Osteoblast (primary cell): ENCODE measurements around the gene PDLIM1. TPM values are rescaled to one million over a fixed set of nuclear protein-coding genes. Genes with fewer than 3 reads are reported as not detected.

Experiments
- DNase-seq: peaks from one replicate; pipeline ENCODE4 v3.0.0; 2011; ENCODE audit warnings: low spot score, mixed read lengths; ENCODE audit not compliant: insufficient read length; ENCODE audit errors: missing footprints
- H2AFZ ChIP-seq: 2 replicates; pipeline ENCODE4 v1.6.0; 2011; ENCODE audit warnings: mild to moderate bottlenecking, low read length
- H3K27ac ChIP-seq: 2 replicates; pipeline ENCODE4 v1.5.1; 2011; ENCODE audit warnings: mild to moderate bottlenecking, low read depth, low read length, moderate library complexity
- H3K27me3 ChIP-seq: 2 replicates; pipeline ENCODE4 v1.6.0; 2012; ENCODE audit warnings: mild to moderate bottlenecking, control low read depth, inconsistent platforms, low read length, moderate library complexity; ENCODE audit not compliant: insufficient read depth
- H3K36me3 ChIP-seq: 2 replicates; pipeline ENCODE4 v1.5.1; 2011; ENCODE audit warnings: mild to moderate bottlenecking, low read length, control low read depth, moderate library complexity; ENCODE audit not compliant: insufficient read depth
- H3K4me1 ChIP-seq: 2 replicates; pipeline ENCODE4 v1.5.1; 2011; ENCODE audit warnings: mild to moderate bottlenecking, low read length, control low read depth, moderate library complexity; ENCODE audit not compliant: insufficient read depth
- H3K4me2 ChIP-seq: 2 replicates; pipeline ENCODE4 v1.6.0; 2011; ENCODE audit warnings: mild to moderate bottlenecking, low read length; ENCODE audit not compliant: insufficient read depth
- H3K4me3 ChIP-seq: fragments of 200-600 bp; sonication (generic); 3 replicates; pipeline ENCODE4 v1.5.1; 2012; ENCODE audit warnings: mild to moderate bottlenecking, low read length, inconsistent platforms; ENCODE audit not compliant: insufficient read depth
- H3K79me2 ChIP-seq: 2 replicates; pipeline ENCODE4 v1.6.0; 2012; ENCODE audit warnings: mild to moderate bottlenecking, low read length, control low read depth, inconsistent platforms; ENCODE audit not compliant: insufficient read depth
- H3K9me3 ChIP-seq: 2 replicates; pipeline ENCODE4 v1.5.1; 2011; ENCODE audit warnings: low read depth, low read length, control low read depth
- H4K20me1 ChIP-seq: 2 replicates; pipeline ENCODE4 v1.6.0; 2012; ENCODE audit warnings: mild to moderate bottlenecking, low read length, control low read depth; ENCODE audit not compliant: insufficient read depth
- CTCF ChIP-seq: IDR thresholded peaks from 2 replicates; pipeline ENCODE4 v1.5.1; 2011; ENCODE audit warnings: mild to moderate bottlenecking, low read depth, low read length, moderate library complexity; ENCODE audit errors: extremely low read depth
- total RNA-seq: library from RNA; depleted of rRNA; stranded (reverse); fragments of >200 nt; gene quantifications from 2 replicates; pipeline ENCODE4 v1.2.3, GENCODE V29; 2012

The PDLIM1 gene
- total RNA-seq, 1 donor: 26.1 TPM

GRCh38 chr10:95300022-95300539 lies 9.3 kb upstream of the PDLIM1 start:
- H3K4me2 ChIP-seq: no peak overlapping the region
- no peak overlapping the region for H2AFZ ChIP-seq
- H4K20me1 ChIP-seq: no peaks in the 10 kb centered on the region
- DNase-seq: no peak
- H3K4me3 ChIP-seq: no peak overlapping the region
- no peak for TF ChIP-seq CTCF
- H3K36me3 ChIP-seq: no peaks in the 10 kb centered on the region
- H3K4me1 ChIP-seq: peaks cover 1% of the 10 kb centered on the region
- H3K79me2 ChIP-seq: no peaks in the 10 kb centered on the region
- H3K9me3 ChIP-seq: no peaks in the 10 kb centered on the region
- no peak overlapping the region for H3K27ac ChIP-seq
- H3K27me3 ChIP-seq: no peaks in the 10 kb centered on the region

- Histone ChIP-seq H3K4me3 (no peak overlapping the region), H3K27ac (no peak overlapping the region), H3K27me3 (no peaks in the 10 kb centered on the region), H3K9me3 (no peaks in the 10 kb centered on the region), H3K79me2 (no peaks in the 10 kb centered on the region), H4K20me1 (no peaks in the 10 kb centered on the region), H3K36me3 (no peaks in the 10 kb centered on the region), H2AFZ (no peak overlapping the region), H3K4me2 (no peak overlapping the region), H3K4me1 (peaks cover 7% of the 10 kb centered on the region)
- no peak for TF ChIP-seq CTCF
- no peak for DNase-seq
These were observed 6.6 kb upstream of the PDLIM1 start for GRCh38 chr10:95297402-95297801.

GRCh38 chr10:95296764-95297163 lies 6.0 kb upstream of the PDLIM1 start:
- H2AFZ ChIP-seq: no peak overlapping the region
- no peak for TF ChIP-seq CTCF
- no peaks in the 10 kb centered on the region for H4K20me1 ChIP-seq
- no peak overlapping the region for H3K4me3 ChIP-seq
- no peak overlapping the region for H3K4me2 ChIP-seq
- no peak for DNase-seq
- peaks cover 7% of the 10 kb centered on the region for H3K4me1 ChIP-seq
- H3K27me3 ChIP-seq: no peaks in the 10 kb centered on the region
- no peaks in the 10 kb centered on the region for H3K9me3 ChIP-seq
- no peaks in the 10 kb centered on the region for H3K36me3 ChIP-seq
- H3K27ac ChIP-seq: no peak overlapping the region
- H3K79me2 ChIP-seq: no peaks in the 10 kb centered on the region

GRCh38 chr10:95295031-95295755 lies 4.4 kb upstream of the PDLIM1 start:
- H3K4me2 ChIP-seq: peak overlapping the region; percentile 92
- H3K79me2 ChIP-seq: peaks cover 2% of the 10 kb centered on the region
- no peaks in the 10 kb centered on the region for H3K9me3 ChIP-seq
- H3K4me1 ChIP-seq: peaks cover 7% of the 10 kb centered on the region
- H3K4me3 ChIP-seq: peak overlapping the region; percentile 72
- no peaks in the 10 kb centered on the region for H4K20me1 ChIP-seq
- no peaks in the 10 kb centered on the region for H3K27me3 ChIP-seq
- no peaks in the 10 kb centered on the region for H3K36me3 ChIP-seq
- peak; percentile 78 for DNase-seq
- H3K27ac ChIP-seq: no peak overlapping the region
- no peak for TF ChIP-seq CTCF
- peak overlapping the region; percentile 92 for H2AFZ ChIP-seq
